Adrenal gland (tissue), 12 donors: ENCODE measurements around the gene CAMK2G. TPM values are rescaled to one million over a fixed set of nuclear protein-coding genes. Genes with fewer than 3 reads are reported as not detected.

Experiments used
- DNase-seq, 7 donors: peaks; one replicate each; pipeline ENCODE4 v3.0.0-alpha.2; 2019 to 2020
- H3K27ac ChIP-seq, 5 donors: fragments of 200-600 bp; sonication (generic) in 4 of 5; 1 replicate in 3 of 5; 2 replicates in 2 of 5; pipeline versions ENCODE4 v1.5.1 to v1.8.0; 2016 to 2020; ENCODE audit warnings: mild to moderate bottlenecking in 1 of 5
- H3K27me3 ChIP-seq: fragments of 200-600 bp; 2 replicates; pipeline ENCODE4 v1.8.0; 2021
- H3K36me3 ChIP-seq, 2 donors: fragments of 200-600 bp; replicated peaks in 1 of 2; 1 replicate in 1 of 2; 2 replicates in 1 of 2; pipeline versions ENCODE4 v1.5.1 to v1.8.0; 2018 to 2022
- H3K4me1 ChIP-seq, 2 donors: fragments of 200-600 bp; replicated peaks in 1 of 2; 1 replicate in 1 of 2; 2 replicates in 1 of 2; pipeline versions ENCODE4 v1.5.1 to v1.8.0; 2018 to 2021
- H3K4me3 ChIP-seq, 4 donors: fragments of 200-600 bp; sonication (generic) in 3 of 4; one replicate each; pipeline ENCODE4 v1.5.1; 2016 to 2018
- H3K9me3 ChIP-seq, 3 donors: fragments of 200-600 bp; sonication (generic) in 1 of 3; replicated peaks in 1 of 3; 1 replicate in 2 of 3; 2 replicates in 1 of 3; pipeline versions ENCODE4 v1.5.1 to v1.8.0; 2016 to 2021
- CTCF ChIP-seq, 6 experiments: fragments of 450-650 bp in 4 of 6; fragments of 200-600 bp in 2 of 6; sonication (generic) in 1 of 6; IDR thresholded peaks; 1 replicate in 5 of 6; 2 replicates in 1 of 6; pipeline versions ENCODE4 v1.5.1 to v1.8.0; 2016 to 2021; ENCODE audit warnings: antibody characterized with exemption in 6 of 6, mild to moderate bottlenecking in 2 of 6, moderate library complexity in 1 of 6
- POLR2A ChIP-seq, 2 donors: fragments of 450-650 bp; IDR thresholded peaks; one replicate each; pipeline ENCODE4 v1.6.1; 2017; ENCODE audit warnings: antibody characterized with exemption in 2 of 2, mild to moderate bottlenecking in 2 of 2, moderate library complexity in 1 of 2
- WGBS, 4 donors: extraction: QIAGEN DNeasy Blood & Tissue Kit in 2 of 4; methylation state at CpG; one replicate each; pipeline versions ENCODE4 v1.1.5 to v1.1.7; 2013 to 2017; 5-methylcytosine and 5-hydroxymethylcytosine counted together
- intact Hi-C, 2 donors: fragments of 100-400 bp; cut with DNase I; formaldehyde crosslinking; loops; one replicate each; pipeline versions ENCODE4 v1.14.1 to v1.15.0; 2022 to 2023
- polyA plus RNA-seq, 3 donors: library from polyadenylated mRNA; stranded (reverse); fragments of 200-250 nt in 2 of 3; fragments of 350-450 nt in 1 of 3; fragmentation: Illumina TruSeq in 1 of 3; extraction: RNeasy Lipid Tissue Mini Kit (QIAGEN cat#74804) in 1 of 3; gene quantifications; one replicate each; pipeline ENCODE4 v1.2.3, GENCODE V29; 2013 to 2014
- total RNA-seq, 9 donors: library from RNA; depleted of rRNA in 4 of 9; stranded (reverse); fragments of >200 nt in 4 of 9; fragments of 120-200 nt in 1 of 9; fragmentation: NEBNext Ultra II Directional in 1 of 9; extraction: Animal tissue kit (Norgen Biotek cat#: 25700) in 1 of 9; gene quantifications; one replicate each; pipeline versions ENCODE4 v1.1.0 to v1.2.4, GENCODE V29; 2013 to 2023
- donor health status: healthy with polysubstance abuse.
- donor health status: Bipolar disorder and iron deficiency.
- donor health status: DM: yes; HTN: yes; CAD: no.
- donor health status: DM: no; HTN: no; CAD: no.
- donor health status: DM: no; HTN: no; CAD: no.
- donor health status: DM: yes; HTN: yes; CAD: no.

CAMK2G gene
- total and polyA plus RNA-seq, 12 donors, result 12.7 to 27.3 (median 19.7) TPM

- Histone ChIP-seq H3K4me1 (peaks cover 0 to 23% of the 10 kb centered on the region in 2 donors), H3K4me3 (peak overlapping the region in 1 of 4 donors; percentile 58), H3K27ac (peak overlapping the region in 1 of 5 donors; percentile 65), H3K9me3 (no peaks in the 10 kb centered on the region), H3K36me3 (no peaks in the 10 kb centered on the region), H3K27me3 (peaks cover 3% of the 10 kb centered on the region)
- TF ChIP-seq POLR2A (IDR thresholded peaks at IDR 0.05) (no peak), CTCF (IDR thresholded peaks at IDR 0.05) (no peak)
- 45 to 61% (median 53%) methylated on average over 8 to 9 of the region's 9 CpGs for WGBS, 4 donors
- no peak for DNase-seq
- intact Hi-C loops, result no loop called here
Observed at GRCh38 chr10:73910401-73910763, 36.0 kb upstream of the CAMK2G start.

GRCh38 chr10:73909540-73910115 is 35.3 kb upstream of the CAMK2G start:
- Histone ChIP-seq H3K9me3 (no peaks in the 10 kb centered on the region), H3K4me1 (peaks cover 0 to 23% of the 10 kb centered on the region in 2 donors), H3K27ac (peak overlapping the region in 2 of 5 donors; percentile 3 to 62), H3K4me3 (no peak overlapping the region), H3K36me3 (no peaks in the 10 kb centered on the region), H3K27me3 (peaks cover 3% of the 10 kb centered on the region)
- WGBS, 4 donors, result 70 to 84% (median 80%) methylated on average over 4 of the region's 4 CpGs
- TF ChIP-seq CTCF (IDR thresholded peaks at IDR 0.05), result no peak
- TF ChIP-seq POLR2A (IDR thresholded peaks at IDR 0.05), result no peak
- DNase-seq, result no peak
- intact Hi-C loops, result no loop called here

- WGBS, 4 donors, result 34 to 51% (median 39%) methylated on average over 8 to 10 of the region's 10 CpGs
- Histone ChIP-seq H3K27me3 (peaks cover 3% of the 10 kb centered on the region), H3K4me3 (no peak overlapping the region), H3K9me3 (no peaks in the 10 kb centered on the region), H3K36me3 (no peaks in the 10 kb centered on the region), H3K4me1 (peaks cover 0 to 23% of the 10 kb centered on the region in 2 donors), H3K27ac (peak overlapping the region in 2 of 5 donors; percentile 3 to 62)
- peak in 6 of 7 donors; percentile 25 to 53 (median 34) for DNase-seq
- intact Hi-C loops, result no loop called here
- no peak for TF ChIP-seq POLR2A (IDR thresholded peaks at IDR 0.05)
- TF ChIP-seq CTCF (IDR thresholded peaks at IDR 0.05), result no peak
Observed at GRCh38 chr10:73908853-73909539, 34.6 kb upstream of the CAMK2G start.

GRCh38 chr10:73907841-73908517 is 33.6 kb upstream of the CAMK2G start:
- no peaks in the 10 kb centered on the region for H3K36me3 ChIP-seq
- H3K27ac ChIP-seq, result peak overlapping the region in 3 of 5 donors; percentile 56 to 86 (median 69)
- no peak for TF ChIP-seq POLR2A (IDR thresholded peaks at IDR 0.05)
- TF ChIP-seq CTCF (IDR thresholded peaks at IDR 0.05), result no peak
- H3K4me3 ChIP-seq, result no peak overlapping the region
- H3K9me3 ChIP-seq, result no peaks in the 10 kb centered on the region
- intact Hi-C loops, result no loop called here
- H3K27me3 ChIP-seq, result peaks cover 3% of the 10 kb centered on the region
- peaks cover 0 to 23% of the 10 kb centered on the region in 2 donors for H3K4me1 ChIP-seq
- WGBS, 4 donors, result 69 to 80% (median 71%) methylated on average over 6 of the region's 6 CpGs
- peak in 6 of 7 donors; percentile 27 to 65 (median 56) for DNase-seq
